HG03432 (cell line): ENCODE results near the gene BDH1.
"Not testable (repeated sequence)": the region's sequence is repeated elsewhere in the genome, so short reads cannot be mapped to it uniquely, and the experiment has no call there.

Source experiments
- ATAC-seq: cut with Tn5 transposase; IDR thresholded peaks from one replicate; pipeline ENCODE4 v1.9.1; 2021; ENCODE audit warnings: mild to moderate bottlenecking, moderate library complexity; ENCODE audit not compliant: unreplicated experiment

Gene BDH1

GRCh38 chr3:197578376-197578775 lies 22.6 kb upstream of the BDH1 start:
- ATAC-seq: no peak

- no peak for ATAC-seq
These were observed 21.8 kb upstream of the BDH1 start for GRCh38 chr3:197577366-197578074.

- ATAC-seq: no peak
These were observed 21.1 kb upstream of the BDH1 start for GRCh38 chr3:197576838-197577237.

GRCh38 chr3:197575362-197575761 lies 19.6 kb upstream of the BDH1 start:
- ATAC-seq: no peak

- ATAC-seq: not testable (repeated sequence)
These were observed 18.7 kb upstream of the BDH1 start for GRCh38 chr3:197574396-197574991.

GRCh38 chr3:197573048-197573767 lies 17.4 kb upstream of the BDH1 start:
- ATAC-seq: no peak

- ATAC-seq: not testable (repeated sequence)
These were observed 16.1 kb upstream of the BDH1 start for GRCh38 chr3:197571880-197572172.

GRCh38 chr3:197571074-197571879 lies 15.5 kb upstream of the BDH1 start:
- ATAC-seq: not testable (repeated sequence)

- not testable (repeated sequence) for ATAC-seq
These were observed 13.7 kb upstream of the BDH1 start for GRCh38 chr3:197569433-197569832.

GRCh38 chr3:197567904-197568681 lies 12.3 kb upstream of the BDH1 start:
- no peak for ATAC-seq

GRCh38 chr3:197566155-197566554 lies 10.4 kb upstream of the BDH1 start:
- ATAC-seq: not testable (repeated sequence)

GRCh38 chr3:197564097-197564843 lies 8.5 kb upstream of the BDH1 start:
- ATAC-seq: no peak

- no peak for ATAC-seq
These were observed 6.9 kb upstream of the BDH1 start for GRCh38 chr3:197562398-197563251.

- no peak for ATAC-seq
These were observed 6.2 kb upstream of the BDH1 start for GRCh38 chr3:197561926-197562325.

- no peak for ATAC-seq
These were observed 3.9 kb upstream of the BDH1 start for GRCh38 chr3:197559651-197560050.

- ATAC-seq: peak; percentile 96
These were observed 1.0 kb downstream of the BDH1 start for GRCh38 chr3:197554562-197555280.

- ATAC-seq: peak; percentile 0
These were observed 1.6 kb downstream of the BDH1 start for GRCh38 chr3:197554196-197554561.

- no peak for ATAC-seq
These were observed 3.6 kb downstream of the BDH1 start for GRCh38 chr3:197552198-197552597.
